ENCODE measurements around the gene ELOVL5.

DNA sequence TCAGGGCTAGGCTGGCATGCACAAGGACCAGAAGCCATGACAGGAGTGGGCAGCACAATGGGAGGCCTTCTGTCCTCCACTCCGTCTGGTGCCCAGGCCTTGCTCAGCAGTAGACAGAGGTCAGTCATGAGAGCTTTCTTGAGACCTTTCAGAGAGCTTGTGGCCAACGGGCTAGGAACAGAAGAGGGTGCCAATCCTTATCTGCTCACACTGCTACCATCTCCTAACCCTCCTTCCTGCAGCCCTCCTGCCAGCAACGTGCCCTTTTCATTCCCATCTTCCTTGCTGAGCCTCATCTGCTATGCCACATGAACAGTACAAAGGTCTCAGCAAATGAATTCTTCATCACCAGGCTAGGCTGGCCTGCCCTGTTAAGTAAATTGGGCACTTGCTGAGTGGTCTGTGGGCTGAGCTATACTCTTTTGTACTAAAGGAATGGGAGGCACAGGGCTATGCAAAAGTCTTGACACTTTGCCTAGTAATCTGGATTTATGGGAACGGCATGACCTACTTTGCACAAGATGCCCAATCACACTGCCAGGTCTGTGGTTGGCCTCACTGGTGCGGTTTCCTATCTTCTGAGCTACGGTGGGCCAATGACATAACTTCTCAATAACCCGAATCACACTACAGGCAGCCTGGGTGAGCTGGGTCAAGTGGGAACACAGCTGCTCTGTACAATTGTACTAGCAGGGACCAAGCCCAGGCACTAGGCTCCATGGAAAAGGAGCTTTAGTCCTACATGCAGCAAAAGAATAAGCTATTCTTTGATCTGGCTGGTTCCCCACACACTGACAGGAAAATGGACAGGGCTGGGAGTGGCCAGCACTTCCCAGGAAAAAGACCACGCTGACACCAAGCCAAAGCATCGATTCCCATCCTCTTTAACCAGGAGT lies 47.8 kb downstream of the ELOVL5 start:
- TF ChIP-seq, protein P1, sequence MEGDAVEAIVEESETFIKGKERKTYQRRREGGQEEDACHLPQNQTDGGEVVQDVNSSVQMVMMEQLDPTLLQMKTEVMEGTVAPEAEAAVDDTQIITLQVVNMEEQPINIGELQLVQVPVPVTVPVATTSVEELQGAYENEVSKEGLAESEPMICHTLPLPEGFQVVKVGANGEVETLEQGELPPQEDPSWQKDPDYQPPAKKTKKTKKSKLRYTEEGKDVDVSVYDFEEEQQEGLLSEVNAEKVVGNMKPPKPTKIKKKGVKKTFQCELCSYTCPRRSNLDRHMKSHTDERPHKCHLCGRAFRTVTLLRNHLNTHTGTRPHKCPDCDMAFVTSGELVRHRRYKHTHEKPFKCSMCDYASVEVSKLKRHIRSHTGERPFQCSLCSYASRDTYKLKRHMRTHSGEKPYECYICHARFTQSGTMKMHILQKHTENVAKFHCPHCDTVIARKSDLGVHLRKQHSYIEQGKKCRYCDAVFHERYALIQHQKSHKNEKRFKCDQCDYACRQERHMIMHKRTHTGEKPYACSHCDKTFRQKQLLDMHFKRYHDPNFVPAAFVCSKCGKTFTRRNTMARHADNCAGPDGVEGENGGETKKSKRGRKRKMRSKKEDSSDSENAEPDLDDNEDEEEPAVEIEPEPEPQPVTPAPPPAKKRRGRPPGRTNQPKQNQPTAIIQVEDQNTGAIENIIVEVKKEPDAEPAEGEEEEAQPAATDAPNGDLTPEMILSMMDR (conservative IDR thresholded peaks at IDR 0.05): no peak
- no peak for TF ChIP-seq ZFX (IDR thresholded peaks at IDR 0.05)

Measured in C4-2B (cell line).